ENCODE data around the gene HMBS.

GRCh38 chr11:119048644-119049043 lies 36.0 kb upstream of the HMBS start:
- TF ChIP-seq GTF2F1 (IDR thresholded peaks at IDR 0.05; ENCODE audit: borderline replicate concordance, low read depth, low read length): no peak
- no peak for TF ChIP-seq EP300 (IDR thresholded peaks at IDR 0.05; ENCODE audit: borderline replicate concordance in 1 of 2, low read depth in 2 of 2, low read length in 2 of 2)
- TF ChIP-seq EZH2 (IDR thresholded peaks at IDR 0.05; ENCODE audit: low read depth, low read length, severe bottlenecking): no peak
- TF ChIP-seq CHD2 (IDR thresholded peaks at IDR 0.05; ENCODE audit: low read length): no peak
- TF ChIP-seq POU5F1 (IDR thresholded peaks at IDR 0.05; ENCODE audit: low read depth, low read length): no peak
- no peak for TF ChIP-seq SIX5 (IDR thresholded peaks at IDR 0.05; ENCODE audit: low read depth, low read length)
- TF ChIP-seq, protein P1, sequence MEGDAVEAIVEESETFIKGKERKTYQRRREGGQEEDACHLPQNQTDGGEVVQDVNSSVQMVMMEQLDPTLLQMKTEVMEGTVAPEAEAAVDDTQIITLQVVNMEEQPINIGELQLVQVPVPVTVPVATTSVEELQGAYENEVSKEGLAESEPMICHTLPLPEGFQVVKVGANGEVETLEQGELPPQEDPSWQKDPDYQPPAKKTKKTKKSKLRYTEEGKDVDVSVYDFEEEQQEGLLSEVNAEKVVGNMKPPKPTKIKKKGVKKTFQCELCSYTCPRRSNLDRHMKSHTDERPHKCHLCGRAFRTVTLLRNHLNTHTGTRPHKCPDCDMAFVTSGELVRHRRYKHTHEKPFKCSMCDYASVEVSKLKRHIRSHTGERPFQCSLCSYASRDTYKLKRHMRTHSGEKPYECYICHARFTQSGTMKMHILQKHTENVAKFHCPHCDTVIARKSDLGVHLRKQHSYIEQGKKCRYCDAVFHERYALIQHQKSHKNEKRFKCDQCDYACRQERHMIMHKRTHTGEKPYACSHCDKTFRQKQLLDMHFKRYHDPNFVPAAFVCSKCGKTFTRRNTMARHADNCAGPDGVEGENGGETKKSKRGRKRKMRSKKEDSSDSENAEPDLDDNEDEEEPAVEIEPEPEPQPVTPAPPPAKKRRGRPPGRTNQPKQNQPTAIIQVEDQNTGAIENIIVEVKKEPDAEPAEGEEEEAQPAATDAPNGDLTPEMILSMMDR (IDR thresholded peaks at IDR 0.05; ENCODE audit: control extremely low read depth in 1 of 3, insufficient read depth in 1 of 3, low read depth in 1 of 3, low read length in 3 of 3): no peak
- no peak for TF ChIP-seq KDM1A (IDR thresholded peaks at IDR 0.05; ENCODE audit: borderline replicate concordance, low read length)
- TF ChIP-seq TAF1 (IDR thresholded peaks at IDR 0.05; ENCODE audit: low read depth, low read length): no peak
- no peak for TF ChIP-seq SP1 (IDR thresholded peaks at IDR 0.05; ENCODE audit: low read depth, low read length)
- no peak for TF ChIP-seq MAX (IDR thresholded peaks at IDR 0.05)
- TF ChIP-seq SP4 (IDR thresholded peaks at IDR 0.05; ENCODE audit: low read length): no peak
